NB4 (cell line): ENCODE data around the gene SND1.
A peak's percentile ranks its signal among the peaks of the same experiment; 100 is the strongest.

Experiments
- DNase-seq: peaks from one replicate; pipeline ENCODE4 v3.0.0; 2010; ENCODE audit warnings: low read depth
- H3K4me3 ChIP-seq: one replicate; pipeline ENCODE4 v1.5.1; 2011; ENCODE audit warnings: mild to moderate bottlenecking, low read depth, low read length, moderate library complexity
- MAX ChIP-seq: IDR thresholded peaks from 2 replicates; pipeline ENCODE4 v1.6.1; 2011; ENCODE audit warnings: low read depth, low read length
- MYC ChIP-seq: IDR thresholded peaks from 2 replicates; pipeline ENCODE4 v1.6.1; 2011; ENCODE audit warnings: low read depth, low read length
- POLR2A ChIP-seq: IDR thresholded peaks from 2 replicates; pipeline ENCODE4 v1.6.1; 2011; ENCODE audit warnings: mild to moderate bottlenecking; ENCODE audit not compliant: insufficient read length; ENCODE audit errors: extremely low read depth
- TF ChIP-seq, protein P1 (sequence below): IDR thresholded peaks from one replicate; pipeline ENCODE4 v1.5.1; 2012; ENCODE audit warnings: low read depth, low read length

The SND1 gene

DNA sequence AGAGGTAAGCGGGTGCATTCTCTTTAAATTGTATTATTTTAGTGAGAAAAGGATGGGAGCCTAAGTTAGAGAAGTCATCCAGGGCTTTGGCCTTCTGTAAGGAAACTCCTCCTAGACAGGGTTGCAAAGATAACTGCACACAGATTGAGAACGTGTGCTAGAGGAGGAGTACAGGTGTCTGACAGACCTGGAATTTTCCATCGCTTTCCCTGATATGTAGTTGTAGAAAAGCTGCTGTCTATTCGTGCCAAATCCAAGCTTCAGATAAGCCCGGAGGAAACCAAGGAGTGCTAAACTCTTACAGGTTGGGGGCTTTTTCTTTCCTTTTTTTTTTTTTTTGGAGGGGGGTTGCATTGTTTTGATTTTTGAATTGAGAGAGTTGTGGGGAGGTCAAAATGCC is 356.1 kb downstream of the SND1 start:
- TF ChIP-seq POLR2A (no peak), MAX (no peak), MYC (no peak)
- TF ChIP-seq, protein P1, sequence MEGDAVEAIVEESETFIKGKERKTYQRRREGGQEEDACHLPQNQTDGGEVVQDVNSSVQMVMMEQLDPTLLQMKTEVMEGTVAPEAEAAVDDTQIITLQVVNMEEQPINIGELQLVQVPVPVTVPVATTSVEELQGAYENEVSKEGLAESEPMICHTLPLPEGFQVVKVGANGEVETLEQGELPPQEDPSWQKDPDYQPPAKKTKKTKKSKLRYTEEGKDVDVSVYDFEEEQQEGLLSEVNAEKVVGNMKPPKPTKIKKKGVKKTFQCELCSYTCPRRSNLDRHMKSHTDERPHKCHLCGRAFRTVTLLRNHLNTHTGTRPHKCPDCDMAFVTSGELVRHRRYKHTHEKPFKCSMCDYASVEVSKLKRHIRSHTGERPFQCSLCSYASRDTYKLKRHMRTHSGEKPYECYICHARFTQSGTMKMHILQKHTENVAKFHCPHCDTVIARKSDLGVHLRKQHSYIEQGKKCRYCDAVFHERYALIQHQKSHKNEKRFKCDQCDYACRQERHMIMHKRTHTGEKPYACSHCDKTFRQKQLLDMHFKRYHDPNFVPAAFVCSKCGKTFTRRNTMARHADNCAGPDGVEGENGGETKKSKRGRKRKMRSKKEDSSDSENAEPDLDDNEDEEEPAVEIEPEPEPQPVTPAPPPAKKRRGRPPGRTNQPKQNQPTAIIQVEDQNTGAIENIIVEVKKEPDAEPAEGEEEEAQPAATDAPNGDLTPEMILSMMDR = no peak
- DNase-seq = no peak
- H3K4me3 ChIP-seq = no peak overlapping the region

- no peak overlapping the region for H3K4me3 ChIP-seq
- DNase-seq = no peak
- no peak for TF ChIP-seq POLR2A
- no peak for TF ChIP-seq MAX
- no peak for TF ChIP-seq MYC
- TF ChIP-seq, protein P1 = no peak
These were observed 356.8 kb downstream of the SND1 start for GRCh38 chr7:128008744-128009143.

GRCh38 chr7:128010391-128011127 is 358.6 kb downstream of the SND1 start:
- peak; percentile 29 for DNase-seq
- no peak overlapping the region for H3K4me3 ChIP-seq
- no peak for TF ChIP-seq MYC
- TF ChIP-seq MAX = no peak
- no peak for TF ChIP-seq POLR2A
- TF ChIP-seq, protein P1 = no peak

GRCh38 chr7:128011131-128011661 is 359.2 kb downstream of the SND1 start:
- H3K4me3 ChIP-seq = no peak overlapping the region
- TF ChIP-seq MAX = no peak
- TF ChIP-seq, protein P1 = no peak
- no peak for TF ChIP-seq MYC
- TF ChIP-seq POLR2A = no peak
- no peak for DNase-seq

GRCh38 chr7:128014811-128015210 is 362.8 kb downstream of the SND1 start:
- no peak for DNase-seq
- TF ChIP-seq POLR2A = no peak
- no peak for TF ChIP-seq MYC
- TF ChIP-seq MAX = no peak
- TF ChIP-seq, protein P1 = no peak
- no peak overlapping the region for H3K4me3 ChIP-seq
